PC-3 (cell line): ENCODE results near the gene BORCS8. TPM values are rescaled to one million over a fixed set of nuclear protein-coding genes. Genes with fewer than 3 reads are reported as not detected.

ENCODE experiments used
- ATAC-seq: fragments of 200-7000 bp; cut with Tn5 transposase; 2 replicates; pipeline ENCODE4 v1.9.1; 2020; ENCODE audit warnings: mild to moderate bottlenecking, moderate library complexity
- BruUV-seq: library from RNA; stranded (reverse); fragments of 400-500 nt; replicated peaks from 2 replicates; lab custom pipeline; 2021; lab: Mats Ljungman, UMichigan
- CTCF ChIA-PET: fragments of 300-600 bp; sonication (Branson Sonifier 250); formaldehyde crosslinking; loops from one replicate; lab custom pipeline; 2022; ENCODE audit warnings: antibody characterized with exemption; lab: Charles Lee
- POLR2A ChIA-PET: fragments of 300-600 bp; sonication (Branson Sonifier 250); formaldehyde crosslinking; loops from one replicate; lab custom pipeline; 2022; ENCODE audit warnings: antibody characterized with exemption; ENCODE audit not compliant: unreplicated experiment; lab: Charles Lee
- DNase-seq: peaks from one replicate; pipeline ENCODE4 v3.0.0-alpha.2; 2015
- H2AFZ ChIP-seq: fragments of 300-600 bp; sonication (generic); 2 replicates; pipeline ENCODE4 v1.6.0; 2016; ENCODE audit warnings: antibody characterized with exemption, low read length
- H3F3A ChIP-seq: fragments of 300-600 bp; sonication (generic); one replicate; pipeline ENCODE4 v1.6.0; 2017; ENCODE audit warnings: antibody characterized with exemption, low read length, control low read depth, mild to moderate bottlenecking; ENCODE audit not compliant: unreplicated experiment
- H3K27ac ChIP-seq: fragments of 300-600 bp; sonication (generic); 2 replicates; pipeline ENCODE4 v1.5.1; 2016; ENCODE audit warnings: mild to moderate bottlenecking, low read length
- H3K27me3 ChIP-seq: fragments of 300-600 bp; sonication (generic); 2 replicates; pipeline ENCODE4 v1.6.1; 2016; ENCODE audit warnings: low read length, mixed read lengths
- H3K36me3 ChIP-seq: fragments of 300-600 bp; sonication (generic); 2 replicates; pipeline ENCODE4 v1.6.1; 2016; ENCODE audit warnings: low read depth, mixed run types, low read length, mixed read lengths
- H3K4me1 ChIP-seq: fragments of 300-600 bp; sonication (generic); 2 replicates; pipeline ENCODE4 v1.5.1; 2016; ENCODE audit warnings: low read length; ENCODE audit not compliant: insufficient read depth
- H3K4me2 ChIP-seq: fragments of 300-600 bp; sonication (generic); 2 replicates; pipeline ENCODE4 v1.6.0; 2016; ENCODE audit warnings: low read length
- H3K4me3 ChIP-seq: fragments of 300-600 bp; sonication (generic); 2 replicates; pipeline ENCODE4 v1.5.1; 2016; ENCODE audit warnings: mild to moderate bottlenecking, low read length, mixed read lengths
- H3K79me2 ChIP-seq: fragments of 300-600 bp; sonication (generic); 2 replicates; pipeline ENCODE4 v1.6.1; 2017; ENCODE audit warnings: low read length, mixed read lengths
- H3K9ac ChIP-seq: fragments of 300-600 bp; sonication (generic); 2 replicates; pipeline ENCODE4 v1.6.0; 2016; ENCODE audit warnings: mild to moderate bottlenecking, low read length
- H3K9me2 ChIP-seq: fragments of 300-600 bp; sonication (generic); replicated peaks from 2 replicates; pipeline ENCODE4 v1.6.1; 2016; ENCODE audit warnings: mixed run types, low read length, mixed read lengths
- H3K9me3 ChIP-seq: fragments of 300-600 bp; sonication (generic); 2 replicates; pipeline ENCODE4 v1.6.1; 2016; ENCODE audit warnings: low read length, mixed read lengths
- H4K20me1 ChIP-seq: fragments of 300-600 bp; sonication (generic); 2 replicates; pipeline ENCODE4 v1.6.1; 2016; ENCODE audit warnings: low read length, mixed read lengths
- EZH2 ChIP-seq: fragments of 300-600 bp; sonication (generic); IDR thresholded peaks from one replicate; pipeline ENCODE4 v1.6.1; 2017; ENCODE audit warnings: antibody characterized with exemption, mild to moderate bottlenecking, low read length; ENCODE audit not compliant: unreplicated experiment
- EZH2phosphoT487 ChIP-seq: fragments of 300-600 bp; sonication (generic); IDR thresholded peaks from 2 replicates; pipeline ENCODE4 v1.6.1; 2018; ENCODE audit warnings: mild to moderate bottlenecking, antibody characterized with exemption, low read length, borderline replicate concordance
- intact Hi-C: fragments of 100-400 bp; cut with micrococcal nuclease; formaldehyde crosslinking; loops from 2 replicates; pipeline ENCODE4 v1.9.0; 2023
- total RNA-seq: library from RNA; depleted of rRNA; stranded (reverse); fragments of >200 nt; gene quantifications from 2 replicates; pipeline ENCODE4 v1.2.3, GENCODE V29; 2014
- TF ChIP-seq, protein P1 (sequence below): fragments of 300-600 bp; sonication (generic); conservative IDR thresholded peaks from 2 replicates; pipeline ENCODE4 v1.5.1; 2017; ENCODE audit warnings: antibody characterized with exemption, low read depth, mild to moderate bottlenecking, low read length

The BORCS8 gene
- total RNA-seq, 1 experiment from 2014 or later: 33.1 TPM

DNA sequence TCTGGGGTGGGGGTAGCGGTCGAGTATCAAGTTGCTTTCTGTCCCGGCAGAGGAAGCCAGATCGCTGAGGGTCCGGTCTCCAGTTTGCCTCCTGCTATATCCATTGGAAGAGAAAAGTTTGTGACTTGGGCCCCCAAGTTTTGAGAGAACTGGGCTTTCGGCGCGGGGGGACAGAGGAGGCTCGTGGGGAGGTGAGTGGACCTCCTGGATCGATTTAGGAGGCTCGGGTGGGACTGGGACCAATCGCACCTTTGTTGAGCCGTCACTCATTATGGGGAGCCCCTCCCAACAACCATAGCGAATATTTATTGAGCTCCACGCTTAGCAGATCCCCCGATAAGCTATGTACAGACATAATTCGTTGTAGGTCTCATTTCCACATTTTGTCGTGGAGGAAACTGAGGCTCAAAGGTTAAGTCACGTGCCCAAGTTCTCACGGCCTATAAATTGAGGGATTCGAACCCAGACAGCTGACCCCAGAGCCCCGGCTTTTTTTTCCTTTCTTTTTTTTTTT, 1.0 kb upstream of the BORCS8 start:
- peak; percentile 4 for ATAC-seq
- POLR2A ChIA-PET: no interaction called here
- H3K9me2 ChIP-seq: no peaks in the 10 kb centered on the region
- H4K20me1 ChIP-seq: no peaks in the 10 kb centered on the region
- H3F3A ChIP-seq: no peaks in the 10 kb centered on the region
- no peak overlapping the region for H3K27ac ChIP-seq
- peak overlapping the region; percentile 98 for H3K4me3 ChIP-seq
- peaks cover 3% of the 10 kb centered on the region; the same call in 1 of the 2 replicates for H3K4me1 ChIP-seq
- H3K27me3 ChIP-seq: no peaks in the 10 kb centered on the region
- intact Hi-C loops: loop anchor here (1.0 kb wide), 1 partner anchor 10 kb away; the partner anchor contains the start of gene NR2C2AP
- peaks cover 48% of the 10 kb centered on the region for H3K79me2 ChIP-seq
- H2AFZ ChIP-seq: peak overlapping the region; percentile 96
- TF ChIP-seq, protein P1, sequence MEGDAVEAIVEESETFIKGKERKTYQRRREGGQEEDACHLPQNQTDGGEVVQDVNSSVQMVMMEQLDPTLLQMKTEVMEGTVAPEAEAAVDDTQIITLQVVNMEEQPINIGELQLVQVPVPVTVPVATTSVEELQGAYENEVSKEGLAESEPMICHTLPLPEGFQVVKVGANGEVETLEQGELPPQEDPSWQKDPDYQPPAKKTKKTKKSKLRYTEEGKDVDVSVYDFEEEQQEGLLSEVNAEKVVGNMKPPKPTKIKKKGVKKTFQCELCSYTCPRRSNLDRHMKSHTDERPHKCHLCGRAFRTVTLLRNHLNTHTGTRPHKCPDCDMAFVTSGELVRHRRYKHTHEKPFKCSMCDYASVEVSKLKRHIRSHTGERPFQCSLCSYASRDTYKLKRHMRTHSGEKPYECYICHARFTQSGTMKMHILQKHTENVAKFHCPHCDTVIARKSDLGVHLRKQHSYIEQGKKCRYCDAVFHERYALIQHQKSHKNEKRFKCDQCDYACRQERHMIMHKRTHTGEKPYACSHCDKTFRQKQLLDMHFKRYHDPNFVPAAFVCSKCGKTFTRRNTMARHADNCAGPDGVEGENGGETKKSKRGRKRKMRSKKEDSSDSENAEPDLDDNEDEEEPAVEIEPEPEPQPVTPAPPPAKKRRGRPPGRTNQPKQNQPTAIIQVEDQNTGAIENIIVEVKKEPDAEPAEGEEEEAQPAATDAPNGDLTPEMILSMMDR: no peak
- TF ChIP-seq EZH2phosphoT487: no peak
- H3K9ac ChIP-seq: peak overlapping the region; percentile 98
- no peak for DNase-seq
- peaks cover 6% of the 10 kb centered on the region; the same call in 1 of the 2 replicates for H3K36me3 ChIP-seq
- CTCF ChIA-PET: interaction anchor here (0.6 kb wide), 1 partner anchor 25 kb away, joined by 9 read pairs; no protein-coding TSS in a partner anchor
- TSS peak; percentile 86 for BruUV-seq
- H3K4me2 ChIP-seq: peak overlapping the region; percentile 99
- no peaks in the 10 kb centered on the region for H3K9me3 ChIP-seq

DNA sequence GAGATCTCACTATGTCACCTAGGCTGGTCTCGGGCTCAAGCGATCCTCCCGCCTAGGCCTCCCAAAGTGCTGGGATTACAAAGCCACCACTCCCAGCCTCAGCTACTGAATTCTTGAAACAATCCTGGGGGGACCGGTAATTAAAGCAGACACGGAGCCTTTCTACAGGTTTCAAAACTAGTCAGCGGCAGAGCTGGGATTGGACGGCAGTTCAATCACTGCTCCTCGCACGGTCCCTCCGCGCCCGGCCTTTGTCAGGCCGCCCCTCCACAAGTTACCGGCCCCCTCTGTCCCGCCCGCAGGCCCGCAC, 229 bp downstream of the BORCS8 start:
- Histone ChIP-seq H4K20me1 (no peaks in the 10 kb centered on the region), H3K79me2 (peaks cover 48% of the 10 kb centered on the region), H3K36me3 (peaks cover 2% of the 10 kb centered on the region), H3K27ac (peak overlapping the region; percentile 88), H2AFZ (peak overlapping the region; percentile 99), H3F3A (no peaks in the 10 kb centered on the region), H3K4me2 (peak overlapping the region; percentile 99), H3K4me1 (peaks cover 3% of the 10 kb centered on the region; the same call in 1 of the 2 replicates), H3K4me3 (peak overlapping the region; percentile 98), H3K9ac (peak overlapping the region; percentile 98), H3K9me2 (no peaks in the 10 kb centered on the region), H3K9me3 (no peaks in the 10 kb centered on the region), H3K27me3 (no peaks in the 10 kb centered on the region)
- intact Hi-C loops: loop anchor here (1.0 kb wide), 1 partner anchor 12 kb away; the partner anchor contains the start of gene NR2C2AP
- DNase-seq: no peak
- no peak for ATAC-seq
- ChIA-PET CTCF (no interaction called here), POLR2A (no interaction called here)
- TF ChIP-seq EZH2 (no peak), EZH2phosphoT487 (no peak)
- TF ChIP-seq, protein P1: no peak
- TSS peak; percentile 61 for BruUV-seq

DNA sequence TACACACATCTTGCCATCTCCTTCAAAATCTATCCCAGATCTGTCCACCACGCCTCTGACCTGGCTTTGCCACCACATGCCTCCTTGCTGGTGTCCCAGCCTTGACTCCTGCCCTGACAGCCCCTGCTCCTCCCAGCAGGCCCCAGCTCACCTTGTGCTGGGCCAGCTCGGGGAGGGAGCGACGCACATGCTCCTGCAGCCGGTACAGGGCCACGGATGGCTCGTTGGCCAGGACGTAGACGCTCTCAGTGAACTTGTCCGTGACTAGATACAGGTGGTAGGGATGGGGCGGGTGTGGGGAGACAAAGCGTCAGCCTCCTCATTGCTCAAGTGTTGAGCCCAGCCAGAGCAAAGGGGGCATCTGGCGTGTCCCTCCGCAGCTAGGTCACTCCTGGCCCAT, 5.2 kb downstream of the BORCS8 start:
- intact Hi-C loops: no loop called here
- BruUV-seq: no TSS peak

More for the DNA sequence above, 5.2 kb downstream of the BORCS8 start:
- Histone ChIP-seq H3F3A (no peaks in the 10 kb centered on the region), H3K36me3 (peaks cover 21% of the 10 kb centered on the region), H3K4me2 (no peak overlapping the region), H2AFZ (no peak overlapping the region), H3K27me3 (no peaks in the 10 kb centered on the region), H3K9me3 (no peaks in the 10 kb centered on the region), H3K9ac (no peak overlapping the region), H3K4me3 (no peak overlapping the region), H3K79me2 (peaks cover 32% of the 10 kb centered on the region), H3K27ac (no peak overlapping the region), H4K20me1 (no peaks in the 10 kb centered on the region), H3K9me2 (no peaks in the 10 kb centered on the region), H3K4me1 (no peaks in the 10 kb centered on the region)
- ATAC-seq: no peak
- TF ChIP-seq EZH2: no peak
- TF ChIP-seq, protein P1: no peak
- no peak for TF ChIP-seq EZH2phosphoT487
- ChIA-PET POLR2A (no interaction called here), CTCF (no interaction called here)
- DNase-seq: no peak
